DMS 273 (cell line): ENCODE measurements around the gene JMJD6.
A peak's percentile ranks its signal among the peaks of the same experiment; 100 is the strongest.
"Not testable (repeated sequence)": the region's sequence is repeated elsewhere in the genome, so short reads cannot be mapped to it uniquely, and the experiment has no call there.

Experiments used
- DNase-seq: peaks from one replicate; lab custom pipeline; 2025; ENCODE audit not compliant: unreplicated experiment; lab: John Stamatoyannopoulos, UW

JMJD6 gene

DNA sequence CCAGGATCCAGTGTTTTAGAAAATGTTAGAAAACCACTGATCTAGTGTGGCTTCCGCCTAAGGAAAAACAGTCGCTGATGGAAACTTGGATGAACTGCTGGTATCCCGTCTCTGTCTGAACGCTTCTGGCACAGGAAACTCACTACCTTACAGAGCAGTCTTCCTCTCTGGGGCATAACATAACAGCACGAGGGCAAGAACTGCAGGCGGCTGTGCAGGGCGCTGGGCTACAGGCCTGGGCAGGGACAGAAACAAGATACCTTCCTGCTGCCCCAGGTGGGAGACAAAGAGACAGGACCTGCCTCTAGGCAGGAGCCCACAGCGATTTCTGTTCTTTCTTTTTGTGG, 26.2 kb downstream of the JMJD6 start:
- no peak for DNase-seq

DNA sequence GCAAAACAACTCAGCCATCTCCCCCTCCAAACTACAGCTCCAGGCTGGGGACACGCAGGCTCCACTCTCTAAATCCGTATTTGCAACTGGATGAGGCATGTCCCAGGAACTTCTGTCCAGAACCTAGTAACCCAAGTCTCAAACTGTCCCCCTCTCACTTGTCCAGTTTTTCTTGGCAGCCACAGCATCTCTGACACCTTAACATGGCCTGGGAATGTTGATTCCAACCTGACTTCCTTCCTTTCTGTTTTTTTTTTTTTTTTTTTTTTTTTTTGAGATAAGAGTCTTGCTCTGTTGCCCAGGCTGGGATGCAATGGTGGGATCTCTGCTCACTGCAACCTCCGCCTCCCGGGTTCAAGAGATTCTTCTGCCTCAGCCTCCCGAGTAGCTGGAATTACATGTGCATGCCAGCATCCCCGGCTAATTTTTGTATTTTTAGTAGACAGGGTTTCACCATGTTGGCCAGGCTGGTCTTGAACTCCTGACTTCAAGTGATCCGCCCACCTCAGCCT, 27.9 kb downstream of the JMJD6 start:
- DNase-seq = not testable (repeated sequence)

DNA sequence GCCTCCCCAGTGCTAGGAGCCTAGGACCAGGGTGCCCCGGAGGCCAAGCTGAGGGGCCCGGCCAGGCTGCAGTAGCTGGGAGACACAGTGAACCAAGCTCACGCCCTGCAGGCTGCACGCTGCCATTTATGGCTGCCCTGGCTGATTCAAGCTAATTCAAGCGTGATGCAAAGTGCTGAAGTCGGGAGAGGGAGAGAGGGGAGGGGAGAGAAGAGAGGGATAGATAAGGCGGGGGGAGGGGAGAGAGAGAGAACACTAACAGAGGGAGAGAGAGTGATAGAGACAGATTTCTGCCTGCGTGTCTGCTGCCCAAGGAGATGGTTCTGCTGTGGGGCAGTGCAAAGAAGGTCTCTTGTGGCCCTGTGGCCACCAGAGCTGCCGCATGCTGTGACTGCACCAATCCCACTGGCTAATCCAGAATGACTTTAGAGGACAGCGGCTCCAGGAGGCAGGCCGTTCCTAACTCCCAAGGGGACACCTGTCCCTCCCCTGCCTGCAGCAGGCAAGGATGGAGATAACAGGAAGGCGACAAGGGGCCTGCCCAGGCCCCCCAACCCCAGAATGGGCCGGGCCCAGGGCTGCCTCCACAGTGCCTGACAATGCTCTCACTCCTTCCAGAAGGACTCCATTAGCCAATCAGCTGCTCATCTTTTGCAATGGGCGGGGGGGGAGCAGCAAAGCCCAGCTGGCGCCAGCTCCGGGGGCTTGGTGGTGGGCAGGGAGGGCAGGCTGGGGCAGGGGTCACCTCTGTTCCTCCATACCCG, 28.5 kb downstream of the JMJD6 start:
- DNase-seq = peak; percentile 55

DNA sequence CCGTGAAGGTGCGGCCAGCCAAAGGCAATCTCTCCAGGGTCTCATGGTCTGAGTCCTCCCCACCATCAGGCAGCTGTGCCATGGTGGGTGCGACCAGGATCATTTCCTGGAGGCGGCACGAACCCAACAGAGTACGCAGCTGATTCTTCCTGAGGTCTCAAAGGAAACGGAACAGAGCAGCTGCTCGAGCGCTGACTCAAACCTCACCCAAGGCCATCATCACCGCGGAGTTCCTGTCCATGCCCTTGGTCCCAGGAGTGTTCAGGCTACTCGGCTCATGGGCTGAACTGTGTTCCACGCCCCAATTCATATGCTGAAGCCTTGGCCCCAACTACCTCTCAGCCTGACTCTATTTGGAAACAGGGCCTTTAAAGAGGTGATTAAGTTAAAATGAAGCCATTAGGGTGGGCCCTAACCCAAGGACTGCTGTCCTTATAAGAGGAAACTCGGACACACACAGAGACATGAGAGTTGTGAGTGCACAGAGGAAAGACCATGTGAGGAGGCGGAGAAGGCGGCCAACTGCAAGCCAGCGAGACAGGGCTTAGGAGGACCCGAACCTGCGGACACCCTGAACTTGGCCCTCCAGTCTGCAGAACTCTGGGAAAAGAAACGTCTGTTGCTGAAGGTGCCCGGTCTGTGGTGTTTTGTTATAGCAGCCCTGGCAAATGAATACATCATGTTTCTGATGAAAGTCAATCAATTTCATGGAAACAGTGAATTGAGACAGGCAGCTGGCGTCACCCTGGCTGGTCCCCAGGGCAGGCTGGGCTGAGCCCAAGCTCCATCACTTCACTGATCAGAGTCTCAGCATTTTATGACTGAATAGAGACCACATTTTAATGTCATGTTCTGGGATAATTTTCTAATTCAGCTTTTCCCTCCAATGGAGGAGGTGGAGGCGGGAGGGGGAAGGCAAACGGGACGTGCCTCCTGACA, 29.4 kb downstream of the JMJD6 start:
- no peak for DNase-seq

DNA sequence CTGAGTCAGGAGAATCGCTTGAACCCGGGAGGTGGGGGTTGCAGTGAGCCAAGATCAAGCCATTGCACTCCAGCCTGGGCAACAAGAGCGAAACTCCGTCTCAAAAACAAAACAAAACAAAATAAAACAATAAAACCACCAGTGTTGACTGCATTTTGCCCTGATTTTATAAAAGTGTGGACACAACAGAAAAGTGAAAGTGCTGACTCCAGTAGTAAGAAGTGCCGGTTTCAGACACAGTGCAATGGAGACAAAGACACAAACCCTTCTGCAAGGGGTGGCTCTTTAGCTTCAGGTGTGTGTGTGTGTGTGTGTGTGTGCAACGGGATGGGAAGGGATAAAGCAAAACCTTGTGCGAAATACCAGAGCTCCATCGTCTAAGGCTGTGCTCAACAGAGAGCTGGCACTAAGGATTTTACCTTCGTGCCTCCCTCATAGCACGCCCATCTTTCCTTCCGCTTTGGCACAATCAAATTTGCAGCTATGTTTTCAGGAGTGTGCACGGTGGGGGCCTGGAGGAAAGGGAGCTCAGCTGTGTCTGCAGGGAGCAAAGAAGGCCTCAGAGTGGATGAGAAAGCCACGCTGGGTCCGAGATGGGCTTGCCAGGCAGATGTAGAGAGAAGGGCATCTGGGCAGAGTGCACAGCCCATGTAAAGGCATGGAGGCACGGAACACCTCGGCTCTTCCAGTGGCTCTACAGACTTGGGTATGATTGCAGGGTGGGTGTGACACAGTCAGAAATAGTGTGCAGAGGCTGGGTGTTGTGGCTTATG, 31.2 kb downstream of the JMJD6 start:
- DNase-seq = no peak

DNA sequence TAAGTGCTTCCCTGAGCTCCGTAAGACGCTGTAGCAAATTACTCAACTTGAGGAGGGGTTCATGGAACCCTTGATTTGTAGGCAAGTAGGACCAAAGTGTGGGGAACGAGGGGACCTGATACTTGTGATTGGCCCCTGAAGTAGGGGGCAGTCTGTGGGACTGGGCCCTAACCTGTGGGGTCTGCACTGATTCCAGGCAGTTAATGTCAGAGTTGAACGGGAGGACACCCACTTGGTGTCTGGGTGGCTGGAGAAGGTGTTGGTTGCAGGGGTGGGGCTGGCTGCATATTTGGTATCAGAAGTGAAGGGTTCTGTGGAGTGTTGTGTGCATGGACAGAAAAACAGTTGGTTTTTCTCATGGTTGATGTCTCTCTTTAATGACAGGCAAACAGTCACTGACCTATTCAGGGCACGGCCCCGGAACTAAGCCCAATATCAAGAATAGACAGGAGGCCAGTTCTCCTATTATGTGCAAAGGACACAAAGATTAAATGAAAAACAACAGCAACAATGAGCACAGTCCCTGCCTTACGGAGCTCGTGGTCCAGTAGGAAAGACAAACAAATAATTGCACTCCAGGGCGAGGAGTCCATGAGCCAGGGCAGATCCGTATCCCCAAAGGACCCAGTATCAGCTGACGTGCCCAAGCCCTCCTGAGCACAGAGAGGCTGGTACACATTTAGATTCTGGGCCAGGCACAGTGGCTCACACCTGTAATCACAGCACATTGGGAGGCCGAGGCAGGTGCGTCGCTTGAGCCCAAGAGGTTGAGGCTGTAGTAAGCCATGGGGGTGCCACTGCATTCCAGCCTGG, 34.8 kb downstream of the JMJD6 start:
- no peak for DNase-seq

DNA sequence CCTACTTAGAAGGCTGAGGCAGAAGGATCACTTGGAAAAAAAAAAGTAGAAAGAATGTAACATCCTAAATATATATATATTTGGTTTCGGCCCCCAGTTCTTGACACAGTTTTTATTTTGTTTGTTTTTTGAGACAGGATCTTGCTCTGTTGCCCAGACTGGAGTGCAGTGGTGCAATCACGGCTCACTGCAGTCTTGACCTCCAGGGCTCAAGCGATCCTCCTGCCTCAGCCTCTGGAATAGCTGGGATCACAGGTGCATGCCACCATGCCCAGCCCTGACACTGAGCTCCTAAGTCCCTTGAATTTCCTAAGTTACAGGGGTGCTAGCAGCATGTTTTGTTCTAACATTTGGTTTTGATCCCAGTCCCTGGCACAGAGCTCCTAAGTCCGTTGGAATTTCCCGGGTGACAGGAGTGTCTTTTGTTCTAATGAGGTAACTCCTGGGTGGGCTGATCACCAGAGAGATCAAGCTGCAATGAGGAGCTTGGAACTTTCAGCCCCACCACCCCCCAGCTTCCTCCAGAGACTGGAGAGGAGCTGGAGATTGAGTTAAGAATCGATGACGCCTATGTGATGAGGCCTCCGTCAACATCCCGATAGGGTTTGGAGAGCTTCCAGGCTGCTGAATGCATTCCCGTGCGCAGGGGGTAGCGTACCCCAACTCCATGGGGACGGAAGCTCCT, 35.7 kb downstream of the JMJD6 start:
- no peak for DNase-seq

DNA sequence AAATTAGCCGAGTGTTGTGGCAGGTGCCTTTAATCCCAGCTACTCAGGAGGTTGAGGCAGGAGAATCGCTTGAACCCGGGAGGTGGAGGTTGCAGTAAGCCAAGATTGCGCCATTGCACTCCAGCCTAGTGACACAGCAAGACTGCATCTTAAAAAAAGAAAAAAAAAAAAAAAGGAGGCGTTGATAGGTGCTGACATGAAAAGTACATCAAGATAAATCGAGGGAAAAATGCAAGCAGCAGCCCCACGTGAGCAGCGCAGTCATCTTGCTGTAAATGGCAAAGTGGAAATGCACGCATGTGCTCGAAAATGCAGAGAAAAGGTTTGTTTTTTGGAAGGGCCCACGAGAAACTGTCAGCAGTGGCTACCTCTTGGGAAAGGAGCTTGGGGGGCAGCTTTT, 36.5 kb downstream of the JMJD6 start:
- no peak for DNase-seq

DNA sequence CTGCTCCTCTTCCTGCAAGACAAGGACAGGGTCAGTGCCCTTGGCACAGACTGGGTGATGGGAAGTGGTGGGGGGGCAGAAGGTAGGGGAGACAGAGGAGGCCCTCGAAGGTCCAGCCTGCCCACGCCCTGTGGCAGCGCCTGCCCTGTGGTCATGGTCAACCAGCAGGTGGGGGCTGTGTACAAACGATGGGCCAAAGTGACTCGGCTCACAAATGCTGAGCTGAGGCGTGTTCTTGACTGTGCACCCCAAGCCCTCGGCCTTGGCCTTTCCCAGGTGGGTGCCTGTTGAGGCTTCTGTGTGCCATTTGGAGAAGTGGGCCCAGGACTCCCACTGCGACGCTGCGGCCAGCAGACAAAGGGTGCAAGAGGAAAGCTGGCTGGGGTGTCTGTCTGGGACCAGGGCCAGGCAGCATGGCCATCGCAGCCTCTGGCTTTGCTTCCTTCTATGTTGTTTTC, 38.2 kb downstream of the JMJD6 start:
- DNase-seq = no peak

DNA sequence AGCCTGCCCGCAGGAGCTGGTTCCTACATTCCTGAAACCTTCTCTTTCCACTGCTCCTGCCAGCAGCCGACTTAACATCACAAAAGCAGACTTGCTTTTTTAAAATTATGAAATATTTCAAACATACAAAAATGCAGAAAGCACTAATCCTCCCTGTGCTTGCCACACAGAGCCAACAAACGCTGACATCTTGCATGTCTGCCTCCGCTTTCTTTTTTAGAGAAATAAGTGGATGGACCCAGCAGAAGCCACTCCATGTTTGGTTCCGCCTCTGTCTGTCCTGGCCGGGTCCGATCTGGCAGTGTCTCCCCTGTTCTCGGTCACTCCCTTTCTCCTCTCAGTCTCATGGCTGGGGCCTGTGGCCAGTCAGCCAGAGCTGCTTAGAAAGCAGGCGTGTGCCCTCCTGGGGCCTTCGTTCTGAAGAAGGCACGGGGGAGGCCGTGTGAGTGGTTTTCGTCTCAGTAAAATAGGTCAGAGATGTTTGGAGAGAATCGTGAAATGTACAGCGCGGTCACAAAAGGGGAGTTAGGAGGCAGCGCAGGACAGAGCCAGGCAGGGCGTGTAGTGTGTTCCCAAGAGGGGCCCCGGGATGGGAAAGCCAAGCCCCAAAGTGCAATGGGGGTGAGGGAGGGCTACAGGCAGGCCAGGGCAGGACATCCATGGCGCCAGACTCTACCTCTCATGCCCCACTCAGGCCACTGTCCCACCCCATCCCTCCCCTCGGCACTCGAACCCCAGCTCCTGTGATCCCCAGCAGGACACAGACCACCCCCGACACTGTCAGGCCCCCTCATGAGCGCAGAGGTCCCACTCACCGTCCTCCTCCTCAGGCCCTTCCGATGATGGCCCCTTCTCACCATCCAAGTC, 38.9 kb downstream of the JMJD6 start:
- DNase-seq = no peak

DNA sequence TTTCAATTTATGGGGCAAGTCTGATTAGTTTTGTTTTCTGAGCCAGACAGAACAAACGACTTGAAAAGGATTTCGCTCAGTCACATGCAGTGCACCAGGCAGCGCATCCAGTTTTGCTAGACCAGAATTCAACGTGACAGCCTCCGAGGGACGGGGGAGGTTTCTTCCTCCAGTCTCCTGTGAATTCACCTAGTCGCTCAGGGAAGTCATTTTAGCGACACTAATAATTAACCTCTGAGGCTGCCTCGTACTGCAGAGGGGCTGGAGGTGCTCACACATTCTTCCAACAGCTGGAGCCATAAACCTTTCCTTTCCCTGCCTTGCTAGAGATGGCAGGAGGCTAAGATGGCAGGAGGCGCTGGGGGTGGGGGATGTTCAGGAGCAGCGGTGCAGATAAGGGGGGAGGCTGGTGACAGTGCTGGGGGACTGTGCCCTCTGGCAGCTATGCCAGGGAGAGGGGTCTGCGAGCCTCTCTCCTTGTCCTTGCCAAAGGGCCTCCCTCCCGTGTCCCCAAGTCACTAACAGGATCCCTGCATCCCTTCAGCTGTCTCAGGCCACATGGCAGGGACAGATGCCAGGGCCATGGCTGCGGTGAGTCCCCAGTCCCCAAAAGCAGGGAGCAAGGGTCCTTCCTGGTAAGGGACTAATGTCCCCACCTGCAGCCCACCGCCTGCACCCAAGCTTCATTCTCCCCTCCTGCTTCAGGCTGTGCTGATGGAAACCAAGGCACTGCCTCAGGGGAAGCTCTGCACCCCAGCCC, 39.7 kb downstream of the JMJD6 start:
- no peak for DNase-seq

DNA sequence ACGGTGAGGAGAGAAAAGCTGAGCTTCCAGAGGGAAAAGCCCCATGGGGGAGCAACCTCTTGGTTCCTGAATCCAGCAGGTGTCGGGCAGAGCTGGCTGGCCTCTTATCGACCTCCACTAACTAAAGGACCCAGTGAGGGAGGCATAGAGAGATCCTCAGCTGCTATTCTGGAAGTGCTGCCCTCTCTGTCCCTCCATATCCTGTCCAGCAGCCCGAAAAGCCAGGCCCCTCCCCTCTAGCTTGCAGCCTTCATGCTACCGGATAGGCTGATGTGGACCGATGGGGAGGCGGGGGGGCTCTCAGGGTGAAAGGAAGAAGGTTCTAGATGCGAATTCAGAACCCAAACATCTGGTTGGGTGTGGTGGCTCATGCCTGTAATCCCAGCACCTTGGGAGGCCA, 40.6 kb downstream of the JMJD6 start:
- DNase-seq = no peak

DNA sequence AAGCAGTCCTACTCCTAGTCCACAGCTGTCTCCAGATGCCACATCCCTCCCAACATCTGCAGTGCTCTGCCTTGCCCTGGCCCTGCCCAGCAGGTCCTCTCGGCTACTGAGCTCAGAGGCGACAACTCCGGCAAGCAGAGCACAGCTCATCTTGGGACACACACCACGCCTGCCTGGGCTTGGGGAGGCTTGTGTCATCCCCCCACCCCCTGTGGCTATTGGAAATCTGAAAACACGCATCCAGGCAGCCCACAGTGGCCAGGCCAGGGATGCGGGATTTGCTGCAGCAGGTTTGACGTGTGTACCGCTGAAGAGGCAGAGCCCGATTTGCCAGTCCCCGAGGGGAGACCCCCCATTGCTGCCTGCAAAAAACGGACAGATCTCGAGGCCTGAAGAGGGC, 41.0 kb downstream of the JMJD6 start:
- no peak for DNase-seq

DNA sequence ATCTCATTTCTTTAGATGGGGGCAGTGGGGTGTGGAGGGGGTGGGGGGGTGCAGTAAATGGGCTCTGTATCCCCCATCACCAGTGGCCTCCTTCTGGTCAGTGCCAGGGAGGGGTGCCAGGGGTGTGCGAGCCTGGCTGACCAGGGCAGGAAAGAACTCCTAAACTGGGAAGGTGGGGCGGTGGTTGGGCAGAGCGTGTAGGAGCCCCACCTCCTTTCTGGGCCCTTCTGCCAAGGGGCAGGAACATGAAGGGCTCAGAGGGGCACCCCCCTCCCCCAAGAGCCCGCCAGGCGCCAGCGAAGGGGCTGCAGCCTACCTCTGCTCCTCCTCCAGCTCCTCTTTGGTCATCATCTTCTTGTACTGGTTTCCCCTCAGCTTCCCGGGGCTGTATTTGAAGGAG, 41.6 kb downstream of the JMJD6 start:
- no peak for DNase-seq

DNA sequence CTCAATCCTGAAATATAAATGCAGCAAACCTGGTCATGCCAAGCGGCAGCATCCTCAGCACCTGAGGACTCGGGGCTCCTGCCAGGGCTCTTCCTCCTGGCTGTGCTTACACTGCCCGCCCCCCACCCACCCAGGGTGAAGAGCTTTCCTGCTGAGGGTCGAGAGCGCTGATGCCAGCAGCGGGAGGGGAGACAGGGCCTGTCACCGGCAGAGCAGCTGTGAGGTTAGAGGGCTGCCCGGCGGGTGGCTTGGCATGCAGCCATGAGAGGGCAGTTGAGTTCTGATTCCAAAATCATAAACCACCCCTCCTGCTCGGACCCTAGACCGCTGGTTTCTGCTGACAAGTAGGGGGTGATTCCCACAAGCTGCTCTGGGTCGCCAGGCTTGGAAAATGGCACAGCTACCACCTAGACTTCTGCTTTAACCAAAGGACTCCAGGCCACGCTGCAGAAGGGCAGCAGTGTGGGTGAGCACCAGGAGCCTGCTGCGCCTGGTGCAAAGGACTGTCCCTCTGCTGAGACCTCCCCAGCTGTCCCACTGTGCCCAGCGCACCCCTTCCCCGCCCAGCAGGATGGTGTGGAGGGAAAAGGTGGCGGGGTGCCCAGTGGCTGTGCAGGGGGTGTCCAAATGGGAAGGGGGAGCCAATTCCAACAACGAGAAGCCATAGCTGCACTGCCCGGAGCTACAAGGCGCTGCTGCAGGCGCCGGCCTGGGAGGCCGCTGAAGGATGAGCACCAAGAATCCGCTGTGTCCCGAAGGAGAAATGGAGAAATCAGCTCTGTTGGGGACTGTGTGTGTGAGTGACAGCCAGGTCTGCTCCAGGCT, 42.3 kb downstream of the JMJD6 start:
- peak; percentile 28 for DNase-seq

DNA sequence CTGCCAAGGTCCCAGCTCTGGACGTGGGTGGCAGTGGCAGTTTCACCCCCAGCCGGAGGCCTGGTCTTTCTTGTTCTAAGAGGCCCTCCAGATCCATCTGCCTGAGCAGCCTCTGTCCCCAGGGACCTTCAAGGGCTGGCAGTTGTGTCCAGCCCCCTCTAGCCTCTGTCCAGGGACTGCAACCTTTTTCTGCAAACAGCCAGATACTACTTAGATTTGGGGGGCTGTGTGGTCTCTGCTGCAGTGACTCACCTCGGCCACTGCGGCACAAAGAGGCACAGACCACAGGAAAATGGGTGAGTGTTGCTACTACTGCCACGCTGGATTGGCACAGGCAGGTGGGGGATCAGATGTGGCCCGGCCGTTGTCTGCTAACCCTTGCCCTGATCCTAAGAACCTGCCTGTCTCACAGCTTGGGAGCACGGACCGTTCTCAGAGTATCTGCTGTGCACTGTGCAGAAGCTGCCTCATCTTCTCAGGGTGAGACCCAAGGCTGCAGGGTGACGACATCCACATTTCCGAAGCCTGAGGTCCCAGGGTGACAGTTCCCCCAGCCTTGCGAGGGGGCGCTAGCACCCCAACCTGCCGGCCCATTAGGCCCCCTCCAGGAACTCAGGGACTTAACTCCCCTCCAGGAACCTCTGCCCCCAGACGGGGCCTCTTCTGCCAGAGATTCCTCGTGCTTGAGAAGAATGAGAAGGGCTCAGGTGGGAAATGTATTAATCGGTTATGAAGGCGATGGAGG, 43.2 kb downstream of the JMJD6 start:
- DNase-seq = no peak

DNA sequence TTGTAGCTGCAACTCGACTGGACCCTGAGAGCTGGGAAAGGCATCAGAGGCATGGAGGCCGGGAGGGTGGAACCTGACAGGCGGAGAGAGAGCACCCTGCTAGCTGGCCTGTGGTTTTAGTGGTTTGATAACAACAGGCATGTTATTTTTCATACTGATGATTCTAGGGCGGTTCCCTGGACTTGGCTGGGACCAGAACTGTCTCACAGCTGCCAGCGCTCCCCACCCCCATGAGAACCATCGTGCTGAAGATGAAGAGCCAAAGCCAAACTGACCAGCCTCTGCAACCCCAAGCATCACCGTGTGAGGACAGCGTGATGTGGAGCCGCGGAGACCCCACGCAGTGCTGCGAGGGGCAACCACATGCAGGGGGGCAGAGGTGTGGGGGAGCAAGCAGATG, 44.1 kb downstream of the JMJD6 start:
- DNase-seq = no peak
